ENCODE data around the gene PLOD1. TPM values are rescaled to one million over a fixed set of nuclear protein-coding genes. Genes with fewer than 3 reads are reported as not detected.
"Not testable (repeated sequence)": the region's sequence is repeated elsewhere in the genome, so short reads cannot be mapped to it uniquely, and the experiment has no call there.

The PLOD1 gene
- total RNA-seq, 1 donor: 309 TPM

GRCh38 chr1:11904978-11905377, 29.5 kb upstream of the PLOD1 start:
- H3K4me3 ChIP-seq (ENCODE audit: low read depth, low read length): no peak overlapping the region
- TF ChIP-seq CTCF (IDR thresholded peaks at IDR 0.05; ENCODE audit: insufficient read depth, low read depth, low read length): no peak
- DNase-seq (ENCODE audit: low read depth): no peak

- no peak for DNase-seq (ENCODE audit: low read depth)
- no peak for TF ChIP-seq CTCF (IDR thresholded peaks at IDR 0.05; ENCODE audit: insufficient read depth, low read depth, low read length)
- no peak overlapping the region for H3K4me3 ChIP-seq (ENCODE audit: low read depth, low read length)
Measured at GRCh38 chr1:11906870-11907269, 27.6 kb upstream of the PLOD1 start.

- H3K4me3 ChIP-seq (ENCODE audit: low read depth, low read length): no peak overlapping the region
- peak; percentile 80 for TF ChIP-seq CTCF (IDR thresholded peaks at IDR 0.05; ENCODE audit: insufficient read depth, low read depth, low read length)
- peak; percentile 96 for DNase-seq (ENCODE audit: low read depth)
Measured at GRCh38 chr1:11907275-11908094, 27.0 kb upstream of the PLOD1 start.

GRCh38 chr1:11908095-11908675, 26.3 kb upstream of the PLOD1 start:
- peak overlapping the region; percentile 73 for H3K4me3 ChIP-seq (ENCODE audit: low read depth, low read length)
- DNase-seq (ENCODE audit: low read depth): peak; percentile 98
- TF ChIP-seq CTCF (IDR thresholded peaks at IDR 0.05; ENCODE audit: insufficient read depth, low read depth, low read length): no peak

- not testable (repeated sequence) for H3K4me3 ChIP-seq (ENCODE audit: low read depth, low read length); DNase-seq (ENCODE audit: low read depth)
Measured at GRCh38 chr1:11910914-11911228, 23.6 kb upstream of the PLOD1 start.

- DNase-seq (ENCODE audit: low read depth): no peak
- no peak overlapping the region for H3K4me3 ChIP-seq (ENCODE audit: low read depth, low read length)
- no peak for TF ChIP-seq CTCF (IDR thresholded peaks at IDR 0.05; ENCODE audit: insufficient read depth, low read depth, low read length)
Measured at GRCh38 chr1:11912000-11912399, 22.5 kb upstream of the PLOD1 start.

GRCh38 chr1:11912482-11913216, 21.9 kb upstream of the PLOD1 start:
- peak; percentile 11 for DNase-seq (ENCODE audit: low read depth)
- H3K4me3 ChIP-seq (ENCODE audit: low read depth, low read length): not testable (repeated sequence)
